ENCODE results near the gene SIX2. TPM values are rescaled to one million over a fixed set of nuclear protein-coding genes. Genes with fewer than 3 reads are reported as not detected.
A peak's percentile ranks its signal among the peaks of the same experiment; 100 is the strongest.

SIX2 gene
- total and polyA plus RNA-seq, 2 of the 13 experiments (the other 11 are each of a cell fraction or from before 2014, with no cell fraction given), result not detected

DNA sequence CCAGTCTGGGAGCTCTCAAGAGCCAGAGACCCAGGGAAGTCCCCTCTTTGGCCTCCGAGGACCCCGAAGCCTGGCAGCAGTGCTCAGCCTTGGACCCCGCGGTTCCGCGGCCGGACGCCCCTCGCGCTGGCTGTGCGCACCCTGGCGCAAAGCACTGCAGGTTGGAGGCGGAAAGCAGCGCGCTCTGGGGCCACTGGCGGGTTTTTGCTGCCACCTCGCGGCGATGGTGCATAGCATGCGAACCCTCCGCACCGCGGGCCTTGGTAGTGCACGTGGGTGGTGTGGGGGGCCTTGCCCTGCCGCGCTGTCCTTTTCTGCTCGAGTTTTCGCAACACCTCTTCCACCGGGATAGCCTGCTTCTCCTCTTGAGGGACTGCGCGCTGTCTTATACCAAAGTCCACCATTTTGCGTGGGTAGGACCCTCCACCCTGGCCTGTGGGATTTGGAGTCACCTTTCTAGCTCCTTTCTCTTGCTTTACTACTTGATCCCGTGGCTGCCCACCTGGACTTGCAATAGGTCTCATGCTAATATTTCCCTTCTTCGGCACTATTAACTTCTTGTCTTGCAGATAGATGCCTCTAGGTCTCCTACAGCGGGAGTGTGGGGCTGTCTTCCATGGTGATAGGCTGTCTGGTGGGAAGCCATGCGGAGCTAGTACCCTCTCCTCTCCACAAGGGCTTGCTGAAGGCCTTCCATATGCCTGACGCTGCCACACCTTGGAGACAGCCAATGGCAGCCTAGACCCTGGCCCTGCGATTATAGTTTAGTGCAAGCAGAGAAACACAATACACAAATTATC lies 53.5 kb downstream of the SIX2 start (continued):
- TF ChIP-seq TBX2 (CRISPR knock-in tag; IDR thresholded peaks at IDR 0.05; ENCODE audit: borderline replicate concordance) (no peak), ZNF263 (CRISPR knock-in tag; IDR thresholded peaks at IDR 0.05) (0 out of 2 replicates have a peak, but pooled peaks have one; percentile 21), CEBPG (CRISPR knock-in tag; IDR thresholded peaks at IDR 0.05) (no peak; the same call in 1 of the 2 replicates), MTA1 (CRISPR knock-in tag; IDR thresholded peaks at IDR 0.05; ENCODE audit: borderline replicate concordance) (peak; percentile 58; the same call in 1 of the 2 replicates), ZBTB7B (CRISPR knock-in tag; IDR thresholded peaks at IDR 0.05) (peak; percentile 69), PITX1 (CRISPR knock-in tag; IDR thresholded peaks at IDR 0.05) (peak; percentile 51; the same call in 1 of the 2 replicates), AHR (CRISPR knock-in tag; IDR thresholded peaks at IDR 0.05) (no peak), MIXL1 (CRISPR knock-in tag; IDR thresholded peaks at IDR 0.05) (0 out of 2 replicates have a peak, but pooled peaks have one; percentile 50), KDM2A (CRISPR knock-in tag; IDR thresholded peaks at IDR 0.05; ENCODE audit: borderline replicate concordance, low read depth) (peak; percentile 96), PHF5A (CRISPR knock-in tag; IDR thresholded peaks at IDR 0.05; ENCODE audit: low read depth, unreplicated experiment) (peak; percentile 55), KLF11 (CRISPR knock-in tag; IDR thresholded peaks at IDR 0.05) (no peak), EZH2 (conservative IDR thresholded peaks at IDR 0.05; ENCODE audit: low read depth, low read length) (peak; percentile 18; the same call in 1 of the 2 replicates), ZNF383 (CRISPR knock-in tag; IDR thresholded peaks at IDR 0.05; ENCODE audit: borderline replicate concordance) (no peak), BHLHE40 (IDR thresholded peaks at IDR 0.05; ENCODE audit: low read length) (peak; percentile 72), SUZ12 (IDR thresholded peaks at IDR 0.05; ENCODE audit: low read depth, low read length) (no peak), HOXA3 (CRISPR knock-in tag; IDR thresholded peaks at IDR 0.05) (peak; percentile 57; the same call in 1 of the 2 replicates), ZNF331 (CRISPR knock-in tag; IDR thresholded peaks at IDR 0.05) (peak; percentile 64; the same call in 1 of the 2 replicates), ZSCAN21 (CRISPR knock-in tag; IDR thresholded peaks at IDR 0.05; ENCODE audit: borderline replicate concordance) (peak; percentile 55; the same call in 1 of the 2 replicates), POGZ (CRISPR knock-in tag; IDR thresholded peaks at IDR 0.05) (peak; percentile 59; the same call in 1 of the 2 replicates), RXRA (CRISPR knock-in tag; IDR thresholded peaks at IDR 0.05) (peak; percentile 34; the same call in 1 of the 2 replicates), FOXJ3 (CRISPR knock-in tag; IDR thresholded peaks at IDR 0.05; ENCODE audit: borderline replicate concordance) (no peak)
- TF ChIP-seq, protein P1, sequence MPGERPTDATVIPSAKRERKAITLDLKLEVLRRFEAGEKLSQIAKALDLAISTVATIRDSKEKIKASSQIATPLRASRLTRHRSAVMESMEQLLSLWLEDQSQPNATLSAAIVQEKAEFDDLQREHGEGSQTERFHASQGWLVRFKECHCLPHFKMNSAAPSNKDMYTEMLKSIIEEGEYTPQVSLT (CRISPR knock-in tag; IDR thresholded peaks at IDR 0.05; ENCODE audit: borderline replicate concordance, low read depth), result no peak
- TF ChIP-seq, protein P2, sequence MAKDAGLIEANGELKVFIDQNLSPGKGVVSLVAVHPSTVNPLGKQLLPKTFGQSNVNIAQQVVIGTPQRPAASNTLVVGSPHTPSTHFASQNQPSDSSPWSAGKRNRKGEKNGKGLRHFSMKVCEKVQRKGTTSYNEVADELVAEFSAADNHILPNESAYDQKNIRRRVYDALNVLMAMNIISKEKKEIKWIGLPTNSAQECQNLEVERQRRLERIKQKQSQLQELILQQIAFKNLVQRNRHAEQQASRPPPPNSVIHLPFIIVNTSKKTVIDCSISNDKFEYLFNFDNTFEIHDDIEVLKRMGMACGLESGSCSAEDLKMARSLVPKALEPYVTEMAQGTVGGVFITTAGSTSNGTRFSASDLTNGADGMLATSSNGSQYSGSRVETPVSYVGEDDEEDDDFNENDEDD (CRISPR knock-in tag; IDR thresholded peaks at IDR 0.05; ENCODE audit: borderline replicate concordance), result peak; percentile 85; the same call in 1 of the 2 replicates
- TF ChIP-seq, protein P3, sequence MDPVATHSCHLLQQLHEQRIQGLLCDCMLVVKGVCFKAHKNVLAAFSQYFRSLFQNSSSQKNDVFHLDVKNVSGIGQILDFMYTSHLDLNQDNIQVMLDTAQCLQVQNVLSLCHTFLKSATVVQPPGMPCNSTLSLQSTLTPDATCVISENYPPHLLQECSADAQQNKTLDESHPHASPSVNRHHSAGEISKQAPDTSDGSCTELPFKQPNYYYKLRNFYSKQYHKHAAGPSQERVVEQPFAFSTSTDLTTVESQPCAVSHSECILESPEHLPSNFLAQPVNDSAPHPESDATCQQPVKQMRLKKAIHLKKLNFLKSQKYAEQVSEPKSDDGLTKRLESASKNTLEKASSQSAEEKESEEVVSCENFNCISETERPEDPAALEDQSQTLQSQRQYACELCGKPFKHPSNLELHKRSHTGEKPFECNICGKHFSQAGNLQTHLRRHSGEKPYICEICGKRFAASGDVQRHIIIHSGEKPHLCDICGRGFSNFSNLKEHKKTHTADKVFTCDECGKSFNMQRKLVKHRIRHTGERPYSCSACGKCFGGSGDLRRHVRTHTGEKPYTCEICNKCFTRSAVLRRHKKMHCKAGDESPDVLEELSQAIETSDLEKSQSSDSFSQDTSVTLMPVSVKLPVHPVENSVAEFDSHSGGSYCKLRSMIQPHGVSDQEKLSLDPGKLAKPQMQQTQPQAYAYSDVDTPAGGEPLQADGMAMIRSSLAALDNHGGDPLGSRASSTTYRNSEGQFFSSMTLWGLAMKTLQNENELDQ (CRISPR knock-in tag; IDR thresholded peaks at IDR 0.05; ENCODE audit: borderline replicate concordance), result no peak
- TF ChIP-seq, protein P4, sequence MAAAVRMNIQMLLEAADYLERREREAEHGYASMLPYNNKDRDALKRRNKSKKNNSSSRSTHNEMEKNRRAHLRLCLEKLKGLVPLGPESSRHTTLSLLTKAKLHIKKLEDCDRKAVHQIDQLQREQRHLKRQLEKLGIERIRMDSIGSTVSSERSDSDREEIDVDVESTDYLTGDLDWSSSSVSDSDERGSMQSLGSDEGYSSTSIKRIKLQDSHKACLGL (CRISPR knock-in tag; IDR thresholded peaks at IDR 0.05), result peak; percentile 87
- TF ChIP-seq, protein P5, sequence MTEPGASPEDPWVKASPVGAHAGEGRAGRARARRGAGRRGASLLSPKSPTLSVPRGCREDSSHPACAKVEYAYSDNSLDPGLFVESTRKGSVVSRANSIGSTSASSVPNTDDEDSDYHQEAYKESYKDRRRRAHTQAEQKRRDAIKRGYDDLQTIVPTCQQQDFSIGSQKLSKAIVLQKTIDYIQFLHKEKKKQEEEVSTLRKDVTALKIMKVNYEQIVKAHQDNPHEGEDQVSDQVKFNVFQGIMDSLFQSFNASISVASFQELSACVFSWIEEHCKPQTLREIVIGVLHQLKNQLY (CRISPR knock-in tag; IDR thresholded peaks at IDR 0.05), result 0 out of 2 replicates have a peak, but pooled peaks have one; percentile 31

Measured in HepG2 (cell line).